ENCODE measurements around the gene PTH1R. TPM values are rescaled to one million over a fixed set of nuclear protein-coding genes. Genes with fewer than 3 reads are reported as not detected.

PTH1R gene
- total RNA-seq, 1 donor: not detected

DNA sequence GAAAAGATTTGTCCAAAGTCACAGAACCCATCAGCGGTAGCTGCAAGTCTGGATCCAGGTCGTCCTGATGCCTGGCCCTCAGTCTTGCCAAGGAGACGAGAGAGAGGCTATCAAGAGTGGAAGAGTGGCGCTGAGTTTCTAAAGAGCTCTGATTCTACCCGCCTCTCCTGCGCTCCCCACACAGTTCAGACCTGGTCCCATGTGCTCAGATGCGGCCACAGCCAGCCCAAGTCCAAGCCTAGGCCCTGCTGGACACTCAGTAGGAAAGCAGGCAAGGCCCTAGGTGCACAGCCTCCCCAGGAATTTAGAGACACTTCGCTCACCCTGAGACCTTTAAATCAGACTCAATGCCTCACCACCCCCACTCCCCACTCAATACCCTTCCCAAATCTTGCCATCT is 66.7 kb downstream of the PTH1R start:
- TF ChIP-seq CTCF (IDR thresholded peaks at IDR 0.05; ENCODE audit: insufficient read depth, low read length): no peak
- no peak overlapping the region for H3K4me3 ChIP-seq (ENCODE audit: low read depth, low read length)
- DNase-seq (ENCODE audit: low read depth): no peak

DNA sequence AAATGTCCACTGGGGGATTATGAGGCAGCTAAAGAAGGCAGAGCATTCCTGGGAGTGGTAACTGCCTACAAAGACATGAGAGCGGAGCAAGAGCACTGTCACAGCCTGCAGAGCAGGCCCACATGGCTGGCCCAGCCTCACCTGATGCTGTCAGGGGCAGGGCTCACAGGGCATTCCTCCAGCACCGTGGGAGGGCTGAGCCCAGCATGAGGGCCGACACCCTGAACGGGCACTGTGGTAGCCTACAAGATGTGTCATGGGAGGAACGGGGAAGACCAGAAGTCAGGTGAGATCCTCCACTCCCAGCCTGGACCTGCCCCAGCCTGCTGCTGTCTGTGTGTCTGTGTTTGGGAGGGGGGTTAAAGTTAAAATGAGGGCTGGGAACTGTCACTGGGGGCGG is 68.9 kb downstream of the PTH1R start:
- no peak for TF ChIP-seq CTCF (IDR thresholded peaks at IDR 0.05; ENCODE audit: insufficient read depth, low read length)
- no peak for DNase-seq (ENCODE audit: low read depth)
- no peak overlapping the region for H3K4me3 ChIP-seq (ENCODE audit: low read depth, low read length)

DNA sequence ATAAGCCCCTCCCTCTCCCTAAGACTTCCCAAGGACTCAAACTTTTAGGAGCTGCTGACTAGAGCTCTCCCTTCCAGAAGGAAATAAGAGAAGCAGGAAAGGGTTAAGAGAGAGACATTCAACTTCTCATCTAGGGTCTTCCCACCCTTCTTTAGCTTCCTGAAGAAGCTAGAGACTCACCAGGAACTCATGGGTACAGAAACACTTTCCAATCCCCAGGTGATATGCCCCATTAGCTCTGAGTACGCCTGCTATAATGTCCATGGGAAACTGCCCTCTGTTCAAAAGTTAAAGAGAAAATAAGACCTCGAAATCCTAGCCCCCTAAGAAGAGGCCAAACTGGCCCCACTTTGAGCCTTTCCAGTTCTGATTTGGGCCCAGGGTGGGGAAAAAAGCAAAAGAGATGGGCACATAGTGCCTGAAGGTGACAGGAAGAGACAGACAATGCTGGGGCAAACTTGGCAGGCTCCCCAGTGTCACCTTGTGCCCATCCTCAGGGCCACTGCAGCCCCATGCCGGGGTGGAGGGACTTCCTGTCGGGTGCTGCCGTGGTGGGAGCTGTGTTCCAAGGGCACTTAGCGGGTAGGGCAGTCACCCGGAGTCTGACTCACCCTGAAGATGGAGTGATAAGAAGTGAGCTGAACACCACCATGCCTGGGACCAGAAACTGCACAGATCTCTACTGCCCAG is 69.5 kb downstream of the PTH1R start:
- no peak for TF ChIP-seq CTCF (IDR thresholded peaks at IDR 0.05; ENCODE audit: insufficient read depth, low read length)
- H3K4me3 ChIP-seq (ENCODE audit: low read depth, low read length): no peak overlapping the region
- DNase-seq (ENCODE audit: low read depth): no peak

- TF ChIP-seq CTCF (IDR thresholded peaks at IDR 0.05; ENCODE audit: insufficient read depth, low read length): no peak
- H3K4me3 ChIP-seq (ENCODE audit: low read depth, low read length): no peak overlapping the region
- no peak for DNase-seq (ENCODE audit: low read depth)
Observed at GRCh38 chr3:46947546-46947901, 70.0 kb downstream of the PTH1R start.

- H3K4me3 ChIP-seq (ENCODE audit: low read depth, low read length): no peak overlapping the region
- TF ChIP-seq CTCF (IDR thresholded peaks at IDR 0.05; ENCODE audit: insufficient read depth, low read length): no peak
- DNase-seq (ENCODE audit: low read depth): peak; percentile 61
Observed at GRCh38 chr3:46947981-46948791, 70.7 kb downstream of the PTH1R start.

DNA sequence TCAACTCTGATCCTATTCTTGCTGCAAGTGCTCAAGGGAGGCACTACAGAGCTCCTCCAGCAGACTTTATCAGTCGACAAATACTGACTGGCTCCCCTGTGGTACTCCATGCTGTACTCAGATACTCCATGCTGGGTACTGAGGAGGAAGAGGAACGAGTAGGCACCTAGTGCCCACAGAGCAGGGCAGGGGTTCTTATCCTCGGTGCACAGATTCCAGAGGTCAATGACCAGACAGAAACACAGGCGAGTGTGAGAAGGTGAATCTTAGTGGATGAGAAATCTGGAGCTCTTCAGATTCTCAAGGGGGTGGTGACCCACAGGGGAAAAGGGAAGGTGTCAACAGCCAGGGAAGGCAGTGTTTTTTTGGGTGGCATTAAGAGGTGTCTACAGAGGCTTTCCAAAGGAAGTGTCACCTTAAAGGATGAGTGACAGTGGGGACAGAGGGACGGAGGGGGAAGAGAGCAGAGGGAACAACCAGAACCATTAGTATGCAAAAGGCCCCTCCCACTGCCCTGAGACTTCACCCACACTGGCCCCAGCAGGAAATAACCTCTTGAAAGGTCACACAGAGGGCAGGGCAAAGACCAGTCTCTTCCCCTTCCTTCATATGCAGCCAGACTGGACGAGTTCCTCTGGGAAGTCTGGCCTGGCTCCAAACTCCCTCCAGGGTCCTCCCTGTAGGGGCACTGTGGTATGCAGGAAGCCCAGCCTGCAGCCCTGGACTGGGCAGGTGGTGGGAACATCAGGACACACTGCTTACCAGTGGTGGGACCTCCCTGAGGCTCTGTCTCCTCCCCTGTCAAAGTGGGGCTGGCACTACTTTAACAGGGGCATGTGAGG is 71.5 kb downstream of the PTH1R start:
- TF ChIP-seq CTCF (IDR thresholded peaks at IDR 0.05; ENCODE audit: insufficient read depth, low read length): no peak
- DNase-seq (ENCODE audit: low read depth): no peak
- no peak overlapping the region for H3K4me3 ChIP-seq (ENCODE audit: low read depth, low read length)
